ENCODE results near the gene SH2D7. TPM values are rescaled to one million over a fixed set of nuclear protein-coding genes. Genes with fewer than 3 reads are reported as not detected.

The SH2D7 gene
- total RNA-seq, 1 donor from 2014 or later = not detected

- no peak for TF ChIP-seq CTCF (conservative IDR thresholded peaks at IDR 0.05)
- Mint-ChIP-seq H3K9me3 (no peaks in the 10 kb centered on the region), H3K4me3 (no peak overlapping the region), H3K27ac (no peak overlapping the region), H3K27me3 (peaks cover 5% of the 10 kb centered on the region), H3K4me1 (ENCODE audit: unreplicated experiment) (peaks cover 4% of the 10 kb centered on the region), H3K36me3 (no peaks in the 10 kb centered on the region)
- DNase-seq (ENCODE audit: extremely low spot score, unreplicated experiment) = no peak
These were observed 1.8 kb upstream of the SH2D7 start for GRCh38 chr15:78090422-78091063.

GRCh38 chr15:78093242-78094020 lies 1.1 kb downstream of the SH2D7 start:
- peaks cover 5% of the 10 kb centered on the region for H3K27me3 Mint-ChIP-seq
- H3K4me1 Mint-ChIP-seq (ENCODE audit: unreplicated experiment) = peaks cover 4% of the 10 kb centered on the region
- no peaks in the 10 kb centered on the region for H3K36me3 Mint-ChIP-seq
- no peaks in the 10 kb centered on the region for H3K9me3 Mint-ChIP-seq
- no peak overlapping the region for H3K4me3 Mint-ChIP-seq
- no peak for DNase-seq (ENCODE audit: extremely low spot score, unreplicated experiment)
- H3K27ac Mint-ChIP-seq = no peak overlapping the region
- TF ChIP-seq CTCF (conservative IDR thresholded peaks at IDR 0.05) = no peak

GRCh38 chr15:78097667-78098066 lies 5.3 kb downstream of the SH2D7 start:
- DNase-seq (ENCODE audit: extremely low spot score, unreplicated experiment) = no peak
- H3K27me3 Mint-ChIP-seq = peaks cover 5% of the 10 kb centered on the region
- H3K4me3 Mint-ChIP-seq = no peak overlapping the region
- H3K4me1 Mint-ChIP-seq (ENCODE audit: unreplicated experiment) = no peaks in the 10 kb centered on the region
- H3K9me3 Mint-ChIP-seq = no peaks in the 10 kb centered on the region
- TF ChIP-seq CTCF (conservative IDR thresholded peaks at IDR 0.05) = no peak
- no peaks in the 10 kb centered on the region for H3K36me3 Mint-ChIP-seq
- no peak overlapping the region for H3K27ac Mint-ChIP-seq

GRCh38 chr15:78098131-78098755 lies 5.9 kb downstream of the SH2D7 start:
- no peak overlapping the region for H3K4me3 Mint-ChIP-seq
- H3K4me1 Mint-ChIP-seq (ENCODE audit: unreplicated experiment) = no peaks in the 10 kb centered on the region
- no peaks in the 10 kb centered on the region for H3K9me3 Mint-ChIP-seq
- peaks cover 5% of the 10 kb centered on the region for H3K27me3 Mint-ChIP-seq
- H3K27ac Mint-ChIP-seq = no peak overlapping the region
- no peaks in the 10 kb centered on the region for H3K36me3 Mint-ChIP-seq
- DNase-seq (ENCODE audit: extremely low spot score, unreplicated experiment) = no peak
- no peak for TF ChIP-seq CTCF (conservative IDR thresholded peaks at IDR 0.05)

- H3K27me3 Mint-ChIP-seq = no peaks in the 10 kb centered on the region
- peaks cover 9% of the 10 kb centered on the region for H3K4me1 Mint-ChIP-seq (ENCODE audit: unreplicated experiment)
- DNase-seq (ENCODE audit: extremely low spot score, unreplicated experiment) = no peak
- H3K9me3 Mint-ChIP-seq = no peaks in the 10 kb centered on the region
- H3K4me3 Mint-ChIP-seq = no peak overlapping the region
- no peak for TF ChIP-seq CTCF (conservative IDR thresholded peaks at IDR 0.05)
- H3K27ac Mint-ChIP-seq = no peak overlapping the region
- H3K36me3 Mint-ChIP-seq = no peaks in the 10 kb centered on the region
These were observed 8.5 kb downstream of the SH2D7 start for GRCh38 chr15:78100886-78101285.
